GM11168 (cell line): ENCODE data around the gene SRGAP1.
"Not testable (repeated sequence)": the region's sequence is repeated elsewhere in the genome, so short reads cannot be mapped to it uniquely, and the experiment has no call there.

Experiments used
- in situ Hi-C: fragments of 300-500 bp; cut with MboI; formaldehyde crosslinking; loops from one replicate; pipeline ENCODE4 v1.12.0; 2022; ENCODE audit warnings: low sequenced_read_pairs; ENCODE audit not compliant: unreplicated experiment

The SRGAP1 gene

DNA sequence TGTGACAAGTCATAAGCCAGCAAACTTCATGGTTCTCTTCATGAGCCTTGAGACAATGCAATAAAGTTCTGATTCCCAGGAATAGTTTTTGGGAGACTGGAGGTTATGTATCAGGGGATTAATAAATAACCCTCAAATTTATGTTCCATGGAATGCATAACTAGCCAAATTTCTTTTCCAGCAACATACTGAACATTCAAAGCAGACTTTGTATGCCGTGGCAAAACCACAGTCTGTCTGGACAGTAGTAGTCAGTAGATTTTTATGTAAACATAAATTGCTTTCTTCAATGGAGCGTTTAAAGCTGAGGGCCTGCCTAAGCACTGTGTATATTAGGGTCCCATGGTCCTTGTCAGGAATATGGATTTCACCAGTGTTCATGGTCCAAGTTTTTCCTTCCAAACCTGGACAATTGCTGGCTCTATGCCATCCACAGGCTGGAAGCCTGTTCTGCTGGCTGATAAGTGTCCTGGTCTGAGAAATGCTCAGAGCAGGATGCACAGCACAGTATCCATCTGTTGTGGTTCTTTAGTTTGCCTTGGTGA, 144.9 kb downstream of the SRGAP1 start:
- in situ Hi-C loops: no loop called here

GRCh38 chr12:63990828-63991547, 146.5 kb downstream of the SRGAP1 start:
- in situ Hi-C loops: no loop called here

GRCh38 chr12:63994704-63995103, 150.2 kb downstream of the SRGAP1 start:
- in situ Hi-C loops: no loop called here

DNA sequence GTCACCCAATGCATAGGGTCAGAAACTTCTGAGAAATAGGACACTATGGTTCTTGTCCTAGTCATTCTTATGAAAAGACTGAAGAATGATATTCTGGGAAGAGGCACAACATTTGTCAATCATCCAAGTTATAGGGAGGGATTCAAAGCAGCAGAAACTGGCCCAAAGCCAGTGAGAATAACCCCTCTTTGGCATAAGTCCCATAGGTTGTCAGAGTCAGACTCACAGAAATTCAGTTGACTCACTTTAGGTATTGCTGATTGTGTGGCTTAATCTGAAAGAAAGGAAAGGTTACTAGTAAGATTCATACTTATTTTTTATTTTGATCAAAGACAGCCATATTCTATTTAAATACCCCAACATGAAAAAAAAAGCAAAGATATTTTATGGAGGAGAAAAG, 151.0 kb downstream of the SRGAP1 start:
- in situ Hi-C loops: no loop called here

GRCh38 chr12:63996556-63996955, 152.1 kb downstream of the SRGAP1 start:
- in situ Hi-C loops: no loop called here

DNA sequence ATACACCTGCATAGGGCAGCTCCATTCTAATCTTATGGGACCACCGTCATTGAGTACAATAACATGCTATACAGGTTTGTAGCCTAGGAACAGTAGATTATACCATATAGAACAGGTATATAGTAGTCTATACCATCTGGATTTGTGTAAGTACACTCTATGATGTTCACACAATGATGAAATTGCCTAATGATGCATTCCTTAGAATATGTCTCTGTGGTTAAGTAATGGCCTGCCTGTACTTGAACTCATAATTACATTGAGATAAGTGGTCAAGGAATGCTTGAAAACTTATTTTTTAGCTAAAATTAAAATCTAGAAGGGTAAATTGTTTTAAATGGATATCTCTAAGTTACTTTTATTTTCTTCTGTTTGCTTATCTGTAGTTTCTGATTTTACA, 152.7 kb downstream of the SRGAP1 start:
- in situ Hi-C loops: no loop called here

- in situ Hi-C loops: no loop called here
Observed at GRCh38 chr12:63998584-63998983, 154.1 kb downstream of the SRGAP1 start.

DNA sequence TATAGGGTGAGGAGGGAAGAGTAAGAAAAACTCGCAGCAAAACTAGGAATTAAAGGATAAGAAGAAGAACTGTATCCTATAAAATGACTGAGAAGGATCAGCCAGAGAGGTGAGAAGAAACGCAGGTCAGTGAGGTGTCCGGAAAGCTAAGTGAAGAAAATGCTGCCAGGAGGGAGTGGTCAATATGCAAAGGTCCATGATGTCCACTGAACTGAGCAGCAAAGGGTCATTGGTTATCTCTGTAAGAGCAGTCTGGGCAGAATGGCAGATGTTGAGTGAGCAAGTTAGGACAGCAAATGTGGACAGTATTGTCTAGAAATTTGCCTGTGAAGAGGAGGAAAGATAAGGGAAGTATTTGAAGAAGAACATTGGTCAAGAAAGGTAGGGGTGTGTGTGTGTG, 155.4 kb downstream of the SRGAP1 start:
- in situ Hi-C loops: no loop called here

- in situ Hi-C loops: no loop called here
Observed at GRCh38 chr12:64001439-64001838, 156.9 kb downstream of the SRGAP1 start.

DNA sequence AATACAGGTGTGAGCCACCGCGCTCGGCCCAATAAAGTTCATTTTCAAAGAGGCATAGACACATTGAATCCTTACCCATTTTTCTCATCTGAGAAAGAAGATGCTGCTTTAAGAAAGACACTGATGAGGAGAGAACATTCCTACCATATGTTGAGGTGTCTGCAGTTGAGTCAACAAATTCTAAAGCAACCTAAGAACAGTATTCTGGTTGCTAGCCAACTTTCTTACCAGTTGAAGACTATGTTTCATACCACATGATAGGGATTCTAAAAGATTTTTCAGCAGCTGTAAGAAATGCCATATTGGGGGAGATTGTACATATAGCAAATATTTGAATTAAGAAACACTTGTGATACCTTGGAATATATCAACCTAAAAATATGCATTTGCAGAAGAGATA, 160.1 kb downstream of the SRGAP1 start:
- in situ Hi-C loops: no loop called here

DNA sequence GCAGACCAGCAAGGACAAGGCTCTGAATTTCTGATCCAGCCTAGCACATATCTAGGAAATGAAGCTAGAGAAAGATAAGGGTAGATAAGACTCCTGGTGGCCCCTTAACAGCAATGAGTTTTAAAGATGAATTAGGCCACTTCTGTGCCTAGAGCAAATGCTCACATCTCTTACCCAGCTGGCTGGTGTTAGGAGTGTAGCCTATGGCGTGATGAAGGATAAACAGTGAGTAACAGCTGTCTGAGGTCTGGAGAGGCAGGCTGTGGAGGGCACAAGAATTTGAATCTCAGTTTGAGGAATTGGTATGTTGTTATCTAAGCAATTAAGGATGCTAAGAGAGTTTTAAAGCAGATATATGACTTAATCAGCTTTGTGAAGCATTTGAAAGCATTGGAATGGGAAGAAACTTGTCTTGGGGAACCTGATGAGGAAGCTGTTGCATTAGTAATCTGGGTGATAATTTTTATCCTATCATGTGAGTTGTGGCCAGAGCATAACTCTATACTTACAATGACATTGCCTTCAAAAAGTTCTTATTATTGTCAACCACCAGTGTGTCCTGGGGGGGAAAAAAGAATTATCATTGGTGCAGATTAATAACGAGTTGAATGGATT, 161.8 kb downstream of the SRGAP1 start:
- in situ Hi-C loops: no loop called here

DNA sequence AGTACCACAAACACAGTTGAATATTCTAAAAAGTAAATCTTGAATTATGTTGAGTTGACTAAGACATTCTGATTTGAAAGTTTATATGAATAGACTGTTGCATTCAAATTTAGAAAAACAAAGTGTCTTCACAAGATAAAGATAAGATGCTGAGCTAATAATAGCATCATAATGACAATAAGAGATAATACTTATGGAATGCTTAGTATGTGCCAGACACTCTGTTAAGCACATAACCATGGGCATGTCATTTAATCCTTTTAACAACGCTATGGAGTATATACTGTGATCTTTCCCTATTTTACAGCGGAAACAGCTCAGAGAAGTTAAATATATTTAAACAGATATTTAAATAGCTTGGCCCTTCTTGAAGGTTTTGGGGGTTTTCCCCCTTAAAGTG, 163.4 kb downstream of the SRGAP1 start:
- in situ Hi-C loops: no loop called here

GRCh38 chr12:64008596-64008995, 164.1 kb downstream of the SRGAP1 start:
- in situ Hi-C loops: no loop called here

GRCh38 chr12:64009321-64010068, 165.0 kb downstream of the SRGAP1 start:
- in situ Hi-C loops: no loop called here

GRCh38 chr12:64010069-64010686, 165.7 kb downstream of the SRGAP1 start:
- in situ Hi-C loops: no loop called here

DNA sequence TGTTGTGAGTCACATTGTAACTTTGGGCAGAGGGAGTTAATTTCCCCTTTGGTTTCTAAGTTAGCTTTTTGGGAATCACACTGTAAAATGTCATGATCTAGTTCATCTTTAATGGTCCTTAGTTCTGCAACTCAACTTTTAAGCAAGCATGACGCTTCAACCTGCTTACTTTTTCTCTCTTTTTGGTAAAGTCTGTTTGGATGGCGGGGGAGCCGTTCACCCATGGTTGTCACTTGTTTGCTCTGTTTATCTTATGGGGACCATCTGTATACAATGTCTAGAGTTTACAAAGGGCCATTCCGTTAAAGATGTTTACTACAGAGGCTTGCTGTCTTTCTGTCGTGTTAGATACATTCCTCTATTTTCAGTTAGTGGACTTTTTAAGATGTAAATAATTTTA, 172.0 kb downstream of the SRGAP1 start:
- in situ Hi-C loops: no loop called here

DNA sequence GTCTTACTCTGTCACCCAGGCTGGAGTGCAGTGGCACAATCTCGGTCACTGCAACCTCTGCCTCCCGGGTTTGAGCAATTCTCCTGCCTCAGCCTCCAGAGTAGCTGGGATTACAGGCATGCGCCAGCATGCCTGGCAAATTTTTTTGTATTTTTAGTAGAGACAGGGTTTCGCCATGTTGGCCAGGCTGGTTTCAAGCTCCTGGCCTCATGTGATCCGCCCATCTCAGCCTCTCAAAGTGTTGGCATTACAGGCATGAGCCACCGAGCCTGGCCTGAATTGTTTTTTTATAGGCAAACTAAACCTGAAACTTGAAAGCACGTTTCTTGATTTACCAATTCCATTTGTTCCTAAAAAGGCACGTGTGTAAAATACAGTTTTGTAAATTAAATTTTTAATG, 173.6 kb downstream of the SRGAP1 start:
- in situ Hi-C loops: not testable (repeated sequence)

- in situ Hi-C loops: no loop called here
Observed at GRCh38 chr12:64018524-64018923, 174.0 kb downstream of the SRGAP1 start.

DNA sequence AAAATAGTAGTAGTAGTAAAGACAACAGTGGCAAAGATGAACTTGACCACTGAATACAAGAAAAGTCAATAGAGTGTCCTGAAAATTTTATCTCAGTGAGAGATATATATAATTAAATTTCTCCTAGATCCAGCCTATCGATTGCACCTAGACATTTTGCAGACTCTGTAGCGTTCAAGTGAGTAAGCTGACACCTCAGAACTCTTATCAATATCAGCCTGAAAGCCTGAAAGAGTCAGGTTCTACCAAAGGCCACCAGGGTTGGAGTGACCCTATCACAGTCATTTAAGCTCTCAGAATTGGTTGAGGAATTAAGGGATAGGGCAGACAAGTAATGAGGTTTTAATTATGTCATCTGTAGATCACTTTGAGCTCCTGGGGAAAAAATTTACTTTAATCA, 174.6 kb downstream of the SRGAP1 start:
- in situ Hi-C loops: no loop called here

DNA sequence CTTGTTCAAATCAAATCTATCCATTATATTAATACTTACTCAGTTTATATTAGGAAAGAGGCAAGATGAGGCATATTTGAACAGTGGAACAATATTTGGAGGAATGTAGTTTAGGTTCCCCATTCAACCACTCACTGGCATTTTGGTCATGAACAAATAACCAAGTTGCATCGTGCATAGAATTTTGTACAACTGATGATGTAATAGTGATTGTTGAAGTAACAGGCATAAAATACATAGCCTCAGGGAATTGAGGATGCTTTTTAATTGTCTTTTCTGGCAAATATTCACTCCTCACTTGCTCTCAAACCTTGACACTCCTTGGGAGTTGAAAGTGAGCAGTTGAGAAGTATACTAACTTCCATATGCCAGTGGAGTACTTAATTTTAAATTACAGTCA, 175.2 kb downstream of the SRGAP1 start:
- in situ Hi-C loops: no loop called here
